Limb (tissue), 2 donors: ENCODE measurements around the gene HOXB2.
A peak's percentile ranks its signal among the peaks of the same experiment; 100 is the strongest.

ENCODE experiments used
- DNase-seq, 2 donors: peaks; one replicate each; pipeline ENCODE4 v3.0.0-alpha.2; 2016; ENCODE audit errors: extremely low spot score in 2 of 2

HOXB2 gene

DNA sequence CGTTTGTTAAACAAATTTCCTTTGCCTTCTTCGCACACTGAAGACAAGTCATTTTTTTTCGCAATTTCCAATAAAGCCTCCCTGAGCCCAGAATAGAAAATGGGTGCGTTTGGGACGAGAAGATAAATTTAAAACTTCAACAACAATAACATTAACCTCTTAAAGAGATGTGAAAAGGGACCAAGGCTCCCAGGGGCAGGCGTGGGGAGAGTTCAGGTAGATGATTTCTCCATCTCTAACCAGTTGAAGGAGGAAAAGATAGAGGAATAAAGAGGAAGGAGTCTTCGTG lies 34.5 kb upstream of the HOXB2 start:
- no peak for DNase-seq

GRCh38 chr17:48578616-48579470 lies 33.9 kb upstream of the HOXB2 start:
- peak in 1 of 2 donors; percentile 44 for DNase-seq

DNA sequence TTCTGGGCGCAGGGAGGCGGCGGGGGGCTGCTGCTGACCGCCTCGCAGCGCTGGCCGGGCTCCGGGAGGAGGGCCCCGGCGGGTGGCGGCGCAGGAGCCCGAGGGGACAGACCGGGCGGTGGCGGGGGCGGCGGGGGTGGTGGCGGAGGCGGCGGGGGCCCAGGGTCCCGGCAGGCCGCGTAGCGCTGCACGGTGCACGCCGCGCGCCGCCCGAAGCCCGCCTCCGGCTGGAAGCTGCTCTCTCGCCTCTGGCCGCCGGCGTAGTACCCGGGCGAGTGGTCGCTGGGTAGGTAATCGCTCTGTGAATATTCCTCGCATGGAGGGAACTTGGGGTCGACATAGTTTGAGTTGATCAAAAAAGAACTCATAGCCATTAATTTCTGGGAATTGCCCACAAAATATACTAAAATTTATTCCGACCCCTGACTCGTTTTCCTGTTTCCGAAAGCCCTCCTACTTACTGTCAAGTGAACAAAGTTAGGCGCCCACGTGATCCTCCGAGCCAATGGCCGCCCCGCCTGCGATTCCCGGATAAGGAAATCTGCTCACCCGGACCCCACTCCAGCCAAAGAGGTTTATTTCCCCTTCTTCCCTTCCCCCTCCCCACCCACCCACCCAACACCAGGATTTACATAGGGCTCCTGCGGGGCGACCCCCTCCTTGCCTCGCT lies 33.2 kb upstream of the HOXB2 start, which contains the start of gene HOXB4:
TSS of gene HOXB4 (minus strand) at position 405 of the 670 bp plus-strand sequence. CDS start at position 374, 31 bp downstream.
- DNase-seq = peak; percentile 80 to 87

GRCh38 chr17:48577330-48577945 lies 32.5 kb upstream of the HOXB2 start:
- DNase-seq = peak in 1 of 2 donors; percentile 74

DNA sequence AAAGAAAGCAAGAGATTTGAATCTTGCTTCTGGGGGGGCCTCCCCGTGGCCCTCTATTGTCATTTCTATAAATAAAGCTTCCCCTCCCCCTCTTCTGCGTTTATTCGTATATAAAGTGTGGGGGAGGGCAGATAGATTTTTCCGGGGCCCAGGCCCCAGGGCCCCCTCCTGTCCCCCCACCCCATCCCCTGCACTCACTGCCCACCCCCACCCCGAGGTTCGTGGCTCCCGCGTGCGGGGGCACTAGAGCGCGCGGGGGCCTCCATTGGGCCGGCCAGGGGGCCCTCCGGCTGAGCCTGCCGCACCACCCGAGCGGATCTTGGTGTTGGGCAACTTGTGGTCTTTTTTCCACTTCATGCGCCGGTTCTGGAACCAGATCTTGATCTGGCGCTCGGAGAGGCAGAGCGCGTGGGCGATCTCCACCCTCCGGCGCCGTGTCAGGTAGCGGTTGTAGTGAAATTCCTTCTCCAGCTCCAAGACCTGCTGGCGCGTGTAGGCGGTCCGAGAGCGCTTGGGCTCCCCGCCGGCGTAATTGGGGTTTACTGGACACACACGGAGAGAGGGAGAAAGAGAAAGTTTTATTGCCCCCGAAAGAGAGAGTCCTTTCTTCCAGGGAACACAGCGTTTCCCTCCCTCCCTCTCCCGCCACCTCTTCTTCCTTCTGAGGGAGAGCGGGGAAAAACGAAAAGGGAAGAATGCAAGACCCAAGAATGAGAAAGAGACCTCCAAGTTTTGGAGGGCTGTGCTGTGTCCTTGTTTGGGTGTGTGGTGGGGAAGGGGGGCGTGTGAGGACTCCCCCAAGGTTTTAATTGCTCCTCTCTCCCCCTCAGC lies 31.8 kb upstream of the HOXB2 start:
- peak in 1 of 2 donors; percentile 75 for DNase-seq

DNA sequence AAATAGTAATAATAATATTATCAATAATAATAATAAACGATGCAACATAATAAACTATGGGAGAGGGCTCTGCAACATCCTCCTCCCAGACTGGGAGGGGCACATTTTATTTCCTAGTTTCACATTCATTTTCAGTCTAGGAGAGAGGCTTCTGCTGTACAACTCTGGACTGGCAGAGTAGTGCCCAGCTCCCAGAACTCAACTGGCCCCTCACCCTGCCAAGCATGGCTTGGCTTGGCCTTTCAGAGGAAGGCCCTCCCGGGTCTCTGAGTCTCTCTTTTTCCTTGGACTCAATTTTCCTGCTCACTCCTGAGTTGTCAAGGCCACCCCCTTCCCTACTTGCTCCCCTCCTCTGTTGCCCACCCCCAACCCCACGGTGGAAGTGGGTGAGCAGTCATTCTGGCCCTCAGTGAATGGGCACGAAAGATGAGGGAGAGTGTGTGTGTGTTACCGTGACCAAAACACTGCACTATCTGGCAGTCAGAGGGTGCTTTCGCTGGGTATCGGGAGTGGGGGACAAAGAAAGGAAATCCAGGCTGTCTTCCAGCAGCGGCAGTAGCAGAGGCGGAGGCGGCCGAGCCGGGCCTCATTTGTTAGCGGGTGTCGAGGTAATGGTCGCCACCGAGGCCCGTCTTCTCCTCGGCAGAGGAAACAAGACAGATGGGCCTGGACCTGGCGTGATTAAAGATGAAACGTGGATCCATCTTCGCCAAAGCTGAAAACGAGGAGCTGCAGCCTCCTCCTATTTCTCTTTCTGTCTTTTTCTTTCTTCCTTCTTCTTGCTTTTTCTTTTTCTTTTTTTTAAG lies 31.0 kb upstream of the HOXB2 start:
- DNase-seq = peak in 1 of 2 donors; percentile 70

DNA sequence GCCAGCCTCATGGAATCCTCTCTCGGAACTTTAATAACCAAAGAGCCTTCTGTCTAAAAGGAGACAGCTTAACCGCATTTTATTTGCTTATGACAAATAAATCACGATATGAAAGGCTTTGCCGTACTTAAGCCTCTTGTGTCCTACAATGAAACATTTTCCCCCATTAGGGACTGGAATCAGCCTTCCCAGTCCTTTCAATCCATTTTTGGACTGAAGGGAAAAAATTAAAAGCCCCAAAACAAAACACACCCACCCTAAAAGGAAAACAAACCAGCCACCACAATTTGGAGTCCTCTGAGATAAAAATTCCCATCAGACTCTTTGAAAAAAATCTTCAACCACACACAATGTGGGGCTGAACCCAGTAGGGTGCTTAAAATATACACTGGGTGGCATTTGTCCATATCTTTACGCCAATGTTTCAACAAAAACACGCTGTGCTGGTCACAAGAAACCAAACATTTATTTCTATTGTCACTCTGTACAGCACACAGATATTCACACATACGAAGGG lies 30.2 kb upstream of the HOXB2 start:
- no peak for DNase-seq

DNA sequence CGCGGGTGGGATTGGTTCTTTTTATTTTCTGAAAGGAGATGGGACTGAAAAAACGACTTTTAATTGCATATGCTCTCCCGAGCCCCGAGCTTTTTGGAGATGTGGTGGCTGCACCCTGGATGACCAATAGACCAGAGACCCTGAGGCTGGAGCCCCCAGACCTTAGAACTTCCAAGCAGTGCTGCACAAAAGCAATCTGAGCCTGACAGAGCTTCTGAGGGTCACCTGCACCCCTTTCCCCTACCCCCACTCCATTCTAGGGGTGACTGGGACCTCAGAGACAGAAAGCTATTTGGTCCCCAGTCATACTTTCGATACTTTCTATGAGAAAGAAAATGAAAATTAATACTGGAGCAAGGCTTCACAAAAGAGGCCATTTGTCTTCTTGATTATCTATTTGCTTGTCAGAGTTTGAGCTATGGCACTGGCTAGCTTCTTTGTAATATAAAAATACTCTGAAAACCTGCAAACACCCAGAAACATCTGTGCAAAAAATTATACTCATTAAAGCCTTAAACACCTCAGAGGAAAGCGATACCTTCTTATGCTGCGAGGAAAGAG lies 29.7 kb upstream of the HOXB2 start:
- peak in 1 of 2 donors; percentile 53 for DNase-seq

DNA sequence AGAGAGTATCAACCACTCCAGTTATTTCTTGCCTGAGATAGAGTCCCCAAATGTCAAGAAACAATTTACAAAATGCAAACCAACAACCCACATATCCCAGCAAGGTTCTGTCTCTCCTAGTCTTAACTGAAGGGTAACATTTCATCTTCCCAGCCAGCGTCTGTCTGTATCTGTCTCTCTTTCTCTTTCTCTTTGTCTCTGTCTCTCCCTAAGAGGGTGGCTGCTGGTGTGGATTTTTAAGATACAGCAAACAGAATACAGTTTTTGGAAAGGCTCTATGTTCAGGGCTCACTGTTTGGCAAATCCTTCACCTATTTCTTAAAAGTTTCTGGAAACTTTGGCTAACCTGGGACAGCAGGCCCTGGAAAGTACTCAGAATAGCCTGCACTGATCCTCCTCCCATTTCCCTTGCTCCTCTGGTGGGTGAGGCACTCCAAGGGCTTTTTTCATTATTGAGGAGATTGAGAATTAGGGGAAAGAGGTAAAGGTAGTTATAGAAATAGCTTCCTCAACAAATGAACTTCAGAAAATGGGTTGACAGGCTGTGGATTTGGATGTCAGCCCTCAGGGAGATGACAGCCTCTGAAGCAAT lies 27.0 kb upstream of the HOXB2 start:
- no peak for DNase-seq

DNA sequence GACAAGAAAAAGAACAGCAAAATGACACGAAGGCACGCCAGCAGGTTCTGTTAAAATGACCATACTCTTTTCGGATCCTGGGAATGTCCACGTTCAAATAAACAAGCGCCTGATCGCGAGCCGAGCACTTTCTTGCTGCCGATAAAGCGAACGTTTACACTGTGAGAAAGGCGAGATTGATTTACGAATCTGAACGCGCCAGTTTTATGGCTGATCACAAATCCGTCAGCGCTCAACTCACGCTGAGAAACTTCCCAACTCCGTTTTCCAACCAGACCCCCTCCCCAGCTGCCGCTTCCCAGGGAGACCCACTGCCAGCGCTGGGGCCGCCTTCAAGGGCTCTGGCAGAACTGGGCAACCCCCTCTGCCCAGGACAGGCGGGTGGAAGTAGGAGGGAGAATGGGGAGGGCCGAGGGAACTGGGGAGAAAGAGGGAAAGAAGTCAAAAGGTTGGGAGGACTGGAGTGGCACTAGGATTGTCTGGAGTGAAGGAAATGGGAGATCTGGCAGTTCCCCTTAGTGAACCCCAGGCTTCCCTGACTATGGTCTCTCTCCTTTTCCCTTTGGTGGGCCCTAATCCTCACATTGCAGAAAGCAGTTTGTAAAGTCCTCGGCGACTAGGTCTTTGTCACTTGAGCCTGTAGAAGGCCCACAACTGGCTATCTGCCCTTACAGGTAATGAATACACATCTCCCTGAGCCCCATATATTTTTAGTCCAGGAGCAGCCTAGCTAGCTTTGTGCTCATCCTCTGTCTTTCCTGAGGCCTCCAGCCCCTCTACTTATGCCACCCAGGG lies 26.3 kb upstream of the HOXB2 start:
- peak in 1 of 2 donors; percentile 73 for DNase-seq

DNA sequence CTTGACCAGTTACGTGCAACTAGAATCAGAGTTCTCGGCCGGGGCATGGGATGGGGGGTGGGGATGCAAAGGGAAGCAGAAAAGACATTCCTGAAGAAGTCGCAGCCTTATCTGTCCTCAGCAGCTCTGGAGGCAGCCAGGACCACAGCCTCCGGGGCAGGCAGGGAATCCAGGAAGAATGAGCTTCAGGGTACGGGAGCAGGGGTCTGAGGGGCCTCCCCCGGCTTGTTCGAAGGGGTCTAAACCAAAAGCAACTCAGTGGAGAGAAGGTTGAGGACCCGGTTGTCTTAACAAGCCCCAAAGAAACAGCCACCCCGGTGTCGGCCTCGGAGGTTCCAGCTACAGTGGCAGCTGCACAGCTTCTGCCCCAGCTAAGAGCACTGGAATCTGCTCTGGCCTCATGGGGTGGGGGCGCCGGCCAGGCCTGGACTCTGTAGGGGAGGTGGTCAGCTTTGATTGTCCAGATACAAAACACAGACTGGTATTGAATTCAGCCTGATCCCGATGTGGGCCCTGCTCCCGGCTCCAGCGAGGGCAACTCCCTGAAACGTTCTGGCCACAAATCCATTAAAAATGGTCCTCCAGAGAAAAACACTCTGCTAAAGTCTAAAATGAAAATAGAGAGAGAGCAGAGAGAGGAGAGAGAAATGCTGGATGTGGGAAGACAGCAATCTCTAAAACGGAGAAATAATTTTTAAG lies 25.6 kb upstream of the HOXB2 start:
- peak in 1 of 2 donors; percentile 59 for DNase-seq

DNA sequence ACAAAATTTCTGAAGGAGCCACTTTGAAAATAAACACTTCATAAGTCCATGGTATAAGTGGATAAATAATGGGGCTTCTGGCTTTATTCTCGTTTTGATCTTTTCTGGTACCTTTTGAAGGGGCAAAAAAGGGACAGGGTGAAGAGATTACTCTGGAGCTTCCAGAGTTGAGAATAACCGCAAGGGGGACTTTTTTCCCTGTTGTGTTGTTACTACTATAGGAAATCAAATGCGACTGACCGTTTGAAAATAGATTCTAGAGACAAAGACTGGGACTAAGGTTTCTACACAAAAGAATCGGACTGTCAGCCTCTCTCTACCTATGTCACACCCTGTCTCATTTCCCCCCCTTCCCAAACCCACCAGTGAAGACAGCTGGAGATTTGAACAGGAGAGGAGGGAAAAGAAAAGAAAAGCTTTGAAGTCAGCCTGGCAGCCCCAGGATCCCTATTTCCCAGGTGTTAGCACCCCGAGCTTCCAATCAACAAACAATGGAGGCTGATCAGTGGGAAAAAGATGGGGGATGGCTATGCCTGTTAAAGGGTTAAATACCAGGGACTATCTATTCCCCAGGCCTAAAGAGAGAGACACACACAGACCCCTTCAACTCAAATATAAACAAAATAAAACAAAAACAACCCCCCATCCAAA lies 24.9 kb upstream of the HOXB2 start:
- no peak for DNase-seq

DNA sequence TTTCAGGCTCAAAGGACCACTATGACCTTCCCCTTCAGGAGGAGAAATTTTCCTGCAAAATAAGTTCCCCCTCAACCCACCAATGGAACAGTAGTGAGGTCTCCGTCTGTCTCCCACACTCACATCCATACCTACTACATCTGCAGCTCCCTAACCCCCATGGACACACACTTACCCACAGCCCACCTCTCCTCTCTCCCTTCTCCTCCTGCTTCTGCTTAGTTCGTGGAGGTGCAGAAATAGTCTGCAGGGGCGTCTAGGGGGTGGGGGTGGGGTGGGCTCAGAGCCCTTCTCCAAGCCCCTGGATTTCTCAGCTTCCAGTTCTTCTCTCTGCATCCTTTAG lies 24.3 kb upstream of the HOXB2 start:
- peak in 1 of 2 donors; percentile 60 for DNase-seq

GRCh38 chr17:48568499-48569239 lies 23.8 kb upstream of the HOXB2 start:
- DNase-seq = peak in 1 of 2 donors; percentile 66

DNA sequence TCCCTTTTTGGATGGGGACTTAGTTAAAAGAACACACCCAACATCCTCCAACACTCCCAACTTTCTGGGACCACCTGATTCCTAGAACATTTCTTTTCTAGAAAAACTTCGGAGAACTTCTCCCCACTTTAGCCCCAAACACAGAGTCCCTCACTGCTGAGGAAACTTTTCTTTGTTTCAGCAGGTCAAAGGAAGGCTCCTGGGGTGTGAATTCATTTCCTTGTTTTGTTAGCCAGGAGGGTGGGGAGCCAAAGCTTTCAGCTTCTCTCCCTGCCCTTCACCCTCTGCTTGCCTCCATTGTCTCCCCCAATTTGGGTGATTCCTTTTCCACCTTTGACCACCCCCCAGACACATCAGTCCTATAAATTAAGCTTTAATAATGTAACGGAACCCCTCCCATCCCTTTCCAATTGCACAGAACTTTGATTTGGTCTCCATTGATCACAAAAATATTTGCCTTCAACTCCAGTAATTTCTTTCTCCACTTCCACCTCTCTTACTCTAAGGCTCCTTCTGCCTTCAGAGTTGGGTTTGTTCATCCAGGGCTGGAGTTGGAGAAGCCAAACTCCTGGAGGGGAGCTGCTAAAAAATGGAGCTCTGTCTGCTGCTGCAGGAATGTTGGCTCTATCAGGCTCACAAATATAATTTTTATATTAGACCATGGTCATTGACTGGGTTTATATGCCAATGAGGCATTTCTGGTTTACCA lies 22.9 kb upstream of the HOXB2 start:
- DNase-seq = no peak

GRCh38 chr17:48567209-48567608 lies 22.3 kb upstream of the HOXB2 start:
- no peak for DNase-seq

GRCh38 chr17:48566717-48567116 lies 21.8 kb upstream of the HOXB2 start:
- DNase-seq = no peak
